GM18907 (cell line): ENCODE results near the gene ADGRG3.
A peak's percentile ranks its signal among the peaks of the same experiment; 100 is the strongest.

ENCODE experiments used
- ATAC-seq: cut with Tn5 transposase; IDR thresholded peaks from one replicate; pipeline ENCODE4 v1.9.1; 2021; ENCODE audit warnings: mild to moderate bottlenecking, moderate library complexity; ENCODE audit not compliant: unreplicated experiment

Gene ADGRG3

GRCh38 chr16:57694725-57695679, 26.9 kb downstream of the ADGRG3 start, which contains the start of gene DRC7:
Gene DRC7 (plus strand): TSS chr16:57694806. CDS start chr16:57697950, 3,144 bp downstream.
- peak; percentile 45 for ATAC-seq

GRCh38 chr16:57695680-57696069, 27.6 kb downstream of the ADGRG3 start:
- no peak for ATAC-seq

- no peak for ATAC-seq
Observed at GRCh38 chr16:57696240-57696639, 28.1 kb downstream of the ADGRG3 start.

- ATAC-seq: no peak
Observed at GRCh38 chr16:57697896-57698537, 29.9 kb downstream of the ADGRG3 start.

GRCh38 chr16:57698812-57699405, 30.8 kb downstream of the ADGRG3 start:
- no peak for ATAC-seq

- no peak for ATAC-seq
Observed at GRCh38 chr16:57699481-57699880, 31.4 kb downstream of the ADGRG3 start.

- no peak for ATAC-seq
Observed at GRCh38 chr16:57699899-57700298, 31.8 kb downstream of the ADGRG3 start.

- ATAC-seq: no peak
Observed at GRCh38 chr16:57700781-57701551, 32.9 kb downstream of the ADGRG3 start.

- ATAC-seq: no peak
Observed at GRCh38 chr16:57701759-57702371, 33.8 kb downstream of the ADGRG3 start.

GRCh38 chr16:57703416-57704010, 35.4 kb downstream of the ADGRG3 start:
- no peak for ATAC-seq

- no peak for ATAC-seq
Observed at GRCh38 chr16:57704011-57704904, 36.2 kb downstream of the ADGRG3 start.

GRCh38 chr16:57704905-57705852, 37.1 kb downstream of the ADGRG3 start:
- no peak for ATAC-seq

GRCh38 chr16:57706717-57707116, 38.6 kb downstream of the ADGRG3 start:
- ATAC-seq: no peak

- ATAC-seq: no peak
Observed at GRCh38 chr16:57707331-57707730, 39.2 kb downstream of the ADGRG3 start.

- no peak for ATAC-seq
Observed at GRCh38 chr16:57708168-57708567, 40.1 kb downstream of the ADGRG3 start.

- no peak for ATAC-seq
Observed at GRCh38 chr16:57709663-57710062, 41.6 kb downstream of the ADGRG3 start.

- no peak for ATAC-seq
Observed at GRCh38 chr16:57711346-57711745, 43.2 kb downstream of the ADGRG3 start.

- no peak for ATAC-seq
Observed at GRCh38 chr16:57711993-57712392, 43.9 kb downstream of the ADGRG3 start.
